H1 (cell line): ENCODE measurements around the gene RAD52. TPM values are rescaled to one million over a fixed set of nuclear protein-coding genes. Genes with fewer than 3 reads are reported as not detected.

ENCODE experiments used
- CTCF ChIA-PET: fragments of 300-600 bp; sonication (Branson Sonifier 250); formaldehyde crosslinking; loops from one replicate; lab custom pipeline; 2021; ENCODE audit not compliant: partially characterized antibody; lab: Charles Lee
- POLR2A ChIA-PET: fragments of 300-600 bp; sonication (Branson Sonifier 250); formaldehyde crosslinking; loops from one replicate; lab custom pipeline; 2021; ENCODE audit warnings: inconsistent platforms; ENCODE audit not compliant: partially characterized antibody; lab: Charles Lee
- DNase-seq, 2 experiments: peaks; one replicate each; pipeline versions ENCODE4 v3.0.0 to v3.0.0-alpha.2; 2010 to 2022; ENCODE audit warnings: low spot score in 2 of 2, low read depth in 1 of 2, mixed read lengths in 1 of 2
- FAIRE-seq: peaks from 2 replicates; lab custom pipeline; 2011; peaks lifted over from hg19 to GRCh38; lab: Jason Lieb, UNC
- H2AFZ ChIP-seq: 2 replicates; pipeline ENCODE4 v1.8.1; 2012; ENCODE audit warnings: low read length, inconsistent platforms
- H2AK5ac ChIP-seq: 2 replicates; pipeline ENCODE4 v1.6.1; 2013; ENCODE audit warnings: low read depth, low read length
- H2BK120ac ChIP-seq: replicated peaks from 2 replicates; pipeline ENCODE3; 2013; ENCODE audit warnings: low read depth, low read length, inconsistent platforms
- H2BK12ac ChIP-seq: 2 replicates; pipeline ENCODE4 v1.6.1; 2013; ENCODE audit warnings: low read depth, low read length
- H2BK15ac ChIP-seq: 2 replicates; pipeline ENCODE4 v1.6.1; 2013; ENCODE audit warnings: low read length
- H2BK20ac ChIP-seq: 2 replicates; pipeline ENCODE4 v1.6.1; 2013; ENCODE audit warnings: low read length
- H2BK5ac ChIP-seq: 2 replicates; pipeline ENCODE4 v1.6.1; 2013; ENCODE audit warnings: low read depth, low read length
- H3K14ac ChIP-seq: 2 replicates; pipeline ENCODE4 v1.6.1; 2013; ENCODE audit warnings: inconsistent platforms; ENCODE audit not compliant: insufficient read length
- H3K18ac ChIP-seq: 2 replicates; pipeline ENCODE4 v1.6.1; 2013; ENCODE audit warnings: low read length; ENCODE audit errors: extremely low read depth
- H3K23ac ChIP-seq: 2 replicates; pipeline ENCODE4 v1.6.1; 2013; ENCODE audit warnings: inconsistent platforms; ENCODE audit not compliant: insufficient read length
- H3K23me2 ChIP-seq: 2 replicates; pipeline ENCODE4 v1.6.1; 2013; ENCODE audit warnings: low read depth, low read length
- H3K27ac ChIP-seq: 2 replicates; pipeline ENCODE4 v1.6.1; 2011; ENCODE audit warnings: low read depth, low read length, inconsistent platforms
- H3K27me3 ChIP-seq, 4 experiments: replicated peaks in 1 of 4; 1 replicate in 1 of 4; 2 replicates in 3 of 4; pipeline versions ENCODE4 v1.6.1 to v1.8.1; 2011 to 2013; ENCODE audit warnings: low read length in 3 of 4, mild to moderate bottlenecking in 3 of 4, inconsistent platforms in 2 of 4, mixed read lengths in 2 of 4, moderate library complexity in 1 of 4; ENCODE audit not compliant: control insufficient read depth in 3 of 4, insufficient read depth in 3 of 4; ENCODE audit errors: extremely low read depth in 1 of 4
- H3K36me3 ChIP-seq, 4 experiments: 2 replicates each; pipeline versions ENCODE4 v1.6.1 to v1.8.1; 2011 to 2013; ENCODE audit warnings: mild to moderate bottlenecking in 4 of 4, low read length in 3 of 4, moderate library complexity in 2 of 4, control low read depth in 1 of 4, inconsistent platforms in 1 of 4; ENCODE audit not compliant: insufficient read depth in 4 of 4, control insufficient read depth in 2 of 4
- H3K4ac ChIP-seq: replicated peaks from 2 replicates; pipeline ENCODE3; 2013; ENCODE audit warnings: low read length, low read depth, mixed read lengths, inconsistent platforms; ENCODE audit not compliant: insufficient read length
- H3K4me1 ChIP-seq, 4 experiments: replicated peaks in 1 of 4; 1 replicate in 1 of 4; 2 replicates in 3 of 4; pipeline versions ENCODE4 v1.6.1 to v1.8.1; 2011 to 2013; ENCODE audit warnings: low read length in 3 of 4, inconsistent platforms in 2 of 4, mixed read lengths in 1 of 4; ENCODE audit not compliant: insufficient read depth in 4 of 4, control insufficient read depth in 3 of 4
- H3K4me2 ChIP-seq, 2 experiments: 2 replicates each; pipeline versions ENCODE4 v1.6.1 to v1.8.1; 2011 to 2013; ENCODE audit warnings: low read depth in 2 of 2, low read length in 2 of 2, control low read depth in 1 of 2, inconsistent platforms in 1 of 2, mild to moderate bottlenecking in 1 of 2; ENCODE audit not compliant: insufficient read depth in 1 of 2
- H3K4me3 ChIP-seq, 4 experiments: fragments of 200-600, 300-600 bp in 1 of 4; sonication (generic), shearing (Covaris generic), sonication (Bioruptor Twin) in 1 of 4; 2 replicates each; pipeline versions ENCODE4 v1.5.1 to v1.8.1; 2011 to 2016; ENCODE audit warnings: low read length in 4 of 4, low read depth in 3 of 4, control low read depth in 2 of 4, inconsistent platforms in 2 of 4, mild to moderate bottlenecking in 2 of 4, mixed read lengths in 1 of 4, moderate library complexity in 1 of 4; ENCODE audit not compliant: insufficient read depth in 2 of 4; ENCODE audit errors: extremely low read depth in 1 of 4
- H3K56ac ChIP-seq: replicated peaks from 2 replicates; pipeline ENCODE3; 2013; ENCODE audit warnings: low read depth, mild to moderate bottlenecking, mixed read lengths, low read length, inconsistent platforms; ENCODE audit not compliant: insufficient read length
- H3K79me1 ChIP-seq: 2 replicates; pipeline ENCODE4 v1.6.1; 2013; ENCODE audit warnings: low read depth, low read length, control low read depth
- H3K79me2 ChIP-seq, 2 experiments: 2 replicates each; pipeline versions ENCODE4 v1.6.1 to v1.8.1; 2012 to 2013; ENCODE audit warnings: low read length in 2 of 2, mild to moderate bottlenecking in 2 of 2, inconsistent platforms in 1 of 2; ENCODE audit not compliant: insufficient read depth in 2 of 2, control insufficient read depth in 1 of 2
- H3K9ac ChIP-seq, 4 experiments: replicated peaks in 1 of 4; 1 replicate in 1 of 4; 2 replicates in 3 of 4; pipeline versions ENCODE4 v1.6.1 to v1.8.1; 2011 to 2013; ENCODE audit warnings: low read depth in 3 of 4, low read length in 3 of 4, control low read depth in 2 of 4, mild to moderate bottlenecking in 2 of 4, moderate library complexity in 2 of 4, inconsistent platforms in 1 of 4; ENCODE audit errors: extremely low read depth in 1 of 4
- H3K9me3 ChIP-seq, 2 experiments: 2 replicates each; pipeline versions ENCODE4 v1.6.1 to v1.8.1; 2012 to 2013; ENCODE audit warnings: mild to moderate bottlenecking in 2 of 2, moderate library complexity in 2 of 2, control low read depth in 1 of 2, inconsistent platforms in 1 of 2, low read depth in 1 of 2, low read length in 1 of 2, mixed read lengths in 1 of 2; ENCODE audit not compliant: insufficient read depth in 2 of 2
- H4K20me1 ChIP-seq, 2 experiments: replicated peaks in 1 of 2; 2 replicates each; pipeline versions ENCODE3 to v1.8.1; 2011 to 2013; ENCODE audit warnings: inconsistent platforms in 2 of 2, low read length in 2 of 2, mild to moderate bottlenecking in 1 of 2; ENCODE audit not compliant: insufficient read depth in 2 of 2, control insufficient read depth in 1 of 2
- H4K5ac ChIP-seq: 2 replicates; pipeline ENCODE4 v1.6.1; 2013; ENCODE audit warnings: low read length, low read depth, mixed read lengths, inconsistent platforms; ENCODE audit not compliant: insufficient read length
- H4K8ac ChIP-seq: 2 replicates; pipeline ENCODE4 v1.8.0; 2013; ENCODE audit warnings: mild to moderate bottlenecking, moderate library complexity, low read length, inconsistent platforms; ENCODE audit not compliant: insufficient read depth; ENCODE audit errors: extremely low read depth
- H4K91ac ChIP-seq: replicated peaks from 2 replicates; pipeline ENCODE3; 2013; ENCODE audit warnings: low read length, mixed read lengths, inconsistent platforms; ENCODE audit not compliant: insufficient read length
- ATF2 ChIP-seq: IDR thresholded peaks from 2 replicates; pipeline ENCODE4 v1.6.1; 2012; ENCODE audit warnings: low read length, inconsistent platforms
- CBX8 ChIP-seq: fragments of 300-800, 300-1000 bp; sonication (generic); IDR thresholded peaks from 2 replicates; pipeline ENCODE4 v1.7.1; 2016; ENCODE audit warnings: low read depth, low read length, borderline replicate concordance
- JUND ChIP-seq: IDR thresholded peaks from 2 replicates; pipeline ENCODE4 v1.6.1; 2011; ENCODE audit warnings: mild to moderate bottlenecking, improper control_type of control experiment, low read length
- MAX ChIP-seq: IDR thresholded peaks from 2 replicates; pipeline ENCODE4 v1.6.1; 2012; ENCODE audit warnings: inconsistent platforms
- SIN3A ChIP-seq, 2 experiments: IDR thresholded peaks in 1 of 2; conservative IDR thresholded peaks in 1 of 2; 2 replicates each; pipeline ENCODE4 v1.6.1; 2011 to 2012; ENCODE audit warnings: low read length in 2 of 2, improper control_type of control experiment in 1 of 2, low read depth in 1 of 2, mild to moderate bottlenecking in 1 of 2
- SUZ12 ChIP-seq: fragments of 200-600 bp; sonication (generic); IDR thresholded peaks from 2 replicates; pipeline ENCODE4 v1.6.1; 2012; ENCODE audit warnings: mild to moderate bottlenecking, inconsistent platforms, low read length, moderate library complexity, mixed read lengths
- WGBS, 2 experiments: shearing (Covaris generic) in 1 of 2; methylation state at CpG; one replicate each; pipeline versions ENCODE4 v1.1.6 to v1.1.7; 2013 to 2015; ENCODE audit warnings: low lambda C conversion rate in 2 of 2, mixed read lengths in 2 of 2, inconsistent platforms in 1 of 2, low coverage in 1 of 2, missing lambda C conversion rate in 1 of 2; ENCODE audit not compliant: insufficient replicate concordance in 2 of 2, insufficient coverage in 1 of 2, insufficient read length in 1 of 2; ENCODE audit errors: extremely low coverage in 1 of 2, missing lambda C conversion rate in 1 of 2; 5-methylcytosine and 5-hydroxymethylcytosine counted together
- polyA plus RNA-seq, 7 experiments: library from polyadenylated mRNA; depleted of rRNA in 3 of 7; stranded (reverse) in 5 of 7; unstranded in 2 of 7; fragments of >200 nt in 5 of 7; fragments of 200-250 nt in 2 of 7; gene quantifications; 1 replicate in 5 of 7; 2 replicates in 1 of 7; 4 replicates in 1 of 7; pipeline versions ENCODE4 v1.2.1 to v1.2.3, GENCODE V29; 2011 to 2013; ENCODE audit warnings: missing spikeins in 2 of 7, mixed read lengths in 2 of 7
- total RNA-seq: library from RNA; stranded (reverse); fragmentation: NEBNext Ultra II Directional; extraction: Animal tissue kit (Norgen Biotek cat#: 25700); gene quantifications from 2 replicates; pipeline ENCODE4 v1.2.1, GENCODE V29; 2021

The RAD52 gene
- total and polyA plus RNA-seq, 2 of the 8 experiments (the other 6 are each of a cell fraction or from before 2014, with no cell fraction given) = 12.5 to 14.3 TPM

- H4K5ac ChIP-seq = no peak overlapping the region
- no peak overlapping the region for H4K8ac ChIP-seq
- H2BK120ac ChIP-seq = no peak overlapping the region
- TF ChIP-seq ATF2 = no peak
- no peak for TF ChIP-seq MAX
- no peak for TF ChIP-seq JUND
- no peak for TF ChIP-seq SUZ12
- TF ChIP-seq CBX8 = no peak
- TF ChIP-seq SIN3A (conservative IDR thresholded peaks at IDR 0.05 in 1 of 2, IDR thresholded peaks at IDR 0.05 in 1 of 2; ENCODE audit: low read depth in 1 of 2, low read length in 2 of 2) = no peak
- WGBS, 2 experiments = 93% methylated on average over 4 of the region's 4 CpGs; no CpG with 5 or more reads in 1 of the 2 experiments
- no peak overlapping the region for H3K4me3 ChIP-seq
- no peak overlapping the region for H3K4ac ChIP-seq
- no peak overlapping the region for H2BK20ac ChIP-seq
- peaks cover 0 to 70% of the 10 kb centered on the region in 2 experiments; a peak in 3 of 4 replicates for H3K79me2 ChIP-seq
- DNase-seq (no peak), FAIRE-seq (no peak)
- ChIA-PET CTCF (interaction anchor here (0.7 kb wide), 1 partner anchor 96 kb away, joined by 3 read pairs; no protein-coding TSS in a partner anchor), POLR2A (no interaction called here)
- H3K4me1 ChIP-seq = peaks cover 0 to 5% (median 2%) of the 10 kb centered on the region in 4 experiments; a peak in 2 of 7 replicates
- no peaks in the 10 kb centered on the region for H3K27me3 ChIP-seq
- no peaks in the 10 kb centered on the region for H3K36me3 ChIP-seq
- no peak overlapping the region for H2BK12ac ChIP-seq
- no peak overlapping the region for H3K27ac ChIP-seq
- H3K56ac ChIP-seq = no peak overlapping the region
- H2BK15ac ChIP-seq = no peak overlapping the region
- peaks cover 2 to 3% of the 10 kb centered on the region in 2 experiments for H4K20me1 ChIP-seq
- H3K9ac ChIP-seq = no peak overlapping the region
- H4K91ac ChIP-seq = no peak overlapping the region
- H3K23me2 ChIP-seq = peaks cover 3% of the 10 kb centered on the region; the same call in 1 of the 2 replicates
- no peak overlapping the region for H3K23ac ChIP-seq
- H3K4me2 ChIP-seq = no peak overlapping the region
- H3K9me3 ChIP-seq = no peaks in the 10 kb centered on the region
- H3K14ac ChIP-seq = no peak overlapping the region
- H2AFZ ChIP-seq = no peak overlapping the region
- no peak overlapping the region for H2BK5ac ChIP-seq
- no peak overlapping the region for H2AK5ac ChIP-seq
- peaks cover 7% of the 10 kb centered on the region; the same call in 1 of the 2 replicates for H3K79me1 ChIP-seq
- H3K18ac ChIP-seq = no peak overlapping the region
Measured at GRCh38 chr12:996881-997280, 47.4 kb upstream of the RAD52 start.
